ENCODE data around the gene TSPAN18. TPM values are rescaled to one million over a fixed set of nuclear protein-coding genes. Genes with fewer than 3 reads are reported as not detected.

Gene TSPAN18
- total RNA-seq, 4 donors from 2014 or later, result 2.6 to 28.9 (median 4.9) TPM

DNA sequence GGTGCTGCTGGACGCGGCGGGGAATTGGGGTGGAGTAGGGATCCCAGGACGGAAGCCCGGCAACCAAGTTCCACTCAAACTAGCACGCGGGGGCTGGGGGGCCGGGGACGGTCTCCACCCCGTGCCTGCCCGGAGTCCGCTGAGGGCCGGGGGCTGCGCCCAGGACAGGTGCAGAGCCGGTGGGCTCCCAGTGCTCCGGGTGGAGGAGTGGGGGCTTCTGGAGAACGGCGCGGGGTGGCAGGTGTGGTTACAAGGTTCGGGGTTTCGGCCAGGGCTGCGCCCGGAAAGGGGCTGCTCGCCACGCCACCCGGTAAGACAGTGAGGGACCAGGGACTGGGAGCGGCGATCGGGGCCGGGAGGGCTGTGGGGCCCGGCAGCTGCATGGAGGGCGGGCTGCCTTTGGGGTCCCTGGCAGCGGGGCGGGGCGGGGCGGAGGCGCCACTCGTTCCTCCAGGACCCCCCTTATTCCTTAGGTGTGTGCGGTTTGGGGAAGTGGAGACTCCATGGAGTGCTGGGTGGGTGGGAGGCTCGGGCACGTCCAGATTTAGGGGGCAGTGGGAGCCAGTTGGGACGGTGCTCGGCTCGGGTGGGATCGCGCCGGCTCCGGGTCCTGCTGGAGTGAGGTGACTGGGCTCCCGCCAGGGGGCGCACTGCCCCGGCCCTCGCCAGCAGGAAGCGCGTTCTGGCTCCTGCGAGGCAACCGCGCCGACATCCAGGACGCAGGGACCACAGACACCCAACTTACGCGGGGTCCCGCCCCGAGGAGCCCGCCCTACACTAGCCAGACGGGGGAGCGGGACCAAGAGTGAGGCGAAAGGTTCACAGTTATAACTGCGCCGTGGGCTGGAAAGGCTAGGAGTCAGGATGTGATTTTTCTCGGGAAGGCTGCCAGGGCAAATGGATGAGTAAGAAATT is 868 bp downstream of the TSPAN18 start:
- intact Hi-C loops (cut with DNase I; ENCODE audit: low total_unique reads) (loop anchor here (1.0 to 5.0 kb wide), 3 partner anchors 50 to 166 kb away; no protein-coding TSS in a partner anchor), in situ Hi-C loops (cut with MboI; ENCODE audit: low pct_ligation_motif_present in 1 of 4, low pct_unique_long_range_greater_than_20kb in 1 of 4, low sequenced_read_pairs in 3 of 4) (loop anchor here in 2 of 4 donors (5.0 to 25.0 kb wide), 2 partner anchors 160 to 165 kb away; no protein-coding TSS in a partner anchor)
- Histone ChIP-seq H3K36me3 (no peaks in the 10 kb centered on the region), H3K4me3 (peak overlapping the region; percentile 45 to 83 (median 63)), H3K27ac (peak overlapping the region; percentile 60 to 89 (median 79)), H3K9me3 (no peaks in the 10 kb centered on the region), H3K4me1 (peaks cover 5 to 29% (median 13%) of the 10 kb centered on the region in 4 donors), H3K27me3 (peaks cover 53% of the 10 kb centered on the region)
- 1% methylated on average over 43 of the region's 70 CpGs; no CpG with 5 or more reads in 1 of the 2 donors for WGBS, 2 donors (ENCODE audit: low coverage in 1 of 2)
- DNase-seq, result peak; percentile 78
- TF ChIP-seq POLR2AphosphoS5 (IDR thresholded peaks at IDR 0.05) (peak; percentile 19 to 38 (median 24)), EP300 (IDR thresholded peaks at IDR 0.05; ENCODE audit: low read depth) (no peak), POLR2A (IDR thresholded peaks at IDR 0.05) (no peak)
- TF ChIP-seq, protein P1, sequence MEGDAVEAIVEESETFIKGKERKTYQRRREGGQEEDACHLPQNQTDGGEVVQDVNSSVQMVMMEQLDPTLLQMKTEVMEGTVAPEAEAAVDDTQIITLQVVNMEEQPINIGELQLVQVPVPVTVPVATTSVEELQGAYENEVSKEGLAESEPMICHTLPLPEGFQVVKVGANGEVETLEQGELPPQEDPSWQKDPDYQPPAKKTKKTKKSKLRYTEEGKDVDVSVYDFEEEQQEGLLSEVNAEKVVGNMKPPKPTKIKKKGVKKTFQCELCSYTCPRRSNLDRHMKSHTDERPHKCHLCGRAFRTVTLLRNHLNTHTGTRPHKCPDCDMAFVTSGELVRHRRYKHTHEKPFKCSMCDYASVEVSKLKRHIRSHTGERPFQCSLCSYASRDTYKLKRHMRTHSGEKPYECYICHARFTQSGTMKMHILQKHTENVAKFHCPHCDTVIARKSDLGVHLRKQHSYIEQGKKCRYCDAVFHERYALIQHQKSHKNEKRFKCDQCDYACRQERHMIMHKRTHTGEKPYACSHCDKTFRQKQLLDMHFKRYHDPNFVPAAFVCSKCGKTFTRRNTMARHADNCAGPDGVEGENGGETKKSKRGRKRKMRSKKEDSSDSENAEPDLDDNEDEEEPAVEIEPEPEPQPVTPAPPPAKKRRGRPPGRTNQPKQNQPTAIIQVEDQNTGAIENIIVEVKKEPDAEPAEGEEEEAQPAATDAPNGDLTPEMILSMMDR (IDR thresholded peaks at IDR 0.05), result peak; percentile 82 to 97 (median 96)

DNA sequence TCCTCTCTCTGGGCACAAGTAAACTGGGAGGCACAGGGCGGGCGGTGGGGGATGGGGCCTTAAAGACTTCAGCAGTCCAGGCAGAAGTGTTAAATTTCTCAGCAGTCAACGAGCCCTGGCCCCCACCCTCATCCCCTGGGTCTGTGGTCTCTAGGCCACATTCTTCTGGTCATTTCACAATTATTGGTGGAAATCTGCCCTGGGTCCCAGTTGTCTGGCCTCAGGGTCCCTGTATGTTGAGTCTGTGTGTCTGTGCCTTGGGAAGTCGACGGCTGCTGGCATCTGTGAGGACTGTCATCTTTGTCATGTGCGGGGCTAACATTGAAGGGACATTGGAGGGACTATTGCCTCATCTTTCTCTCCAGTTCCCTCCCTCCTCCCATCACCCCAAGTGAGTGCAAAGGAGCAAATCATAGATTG is 1.7 kb downstream of the TSPAN18 start:
- TF ChIP-seq, protein P1 (IDR thresholded peaks at IDR 0.05), result no peak
- TF ChIP-seq POLR2AphosphoS5 (IDR thresholded peaks at IDR 0.05), result no peak
- no peak for TF ChIP-seq POLR2A (IDR thresholded peaks at IDR 0.05)
- TF ChIP-seq EP300 (IDR thresholded peaks at IDR 0.05; ENCODE audit: low read depth), result no peak
- Histone ChIP-seq H3K4me1 (peaks cover 5 to 29% (median 13%) of the 10 kb centered on the region in 4 donors), H3K27me3 (peaks cover 50% of the 10 kb centered on the region), H3K27ac (peak overlapping the region; percentile 60 to 89 (median 79)), H3K36me3 (no peaks in the 10 kb centered on the region), H3K4me3 (peak overlapping the region in 1 of 4 donors; percentile 70), H3K9me3 (no peaks in the 10 kb centered on the region)
- in situ Hi-C loops (cut with MboI; ENCODE audit: low pct_ligation_motif_present in 1 of 4, low pct_unique_long_range_greater_than_20kb in 1 of 4, low sequenced_read_pairs in 3 of 4), result loop anchor here in 2 of 4 donors (5.0 to 25.0 kb wide), 2 partner anchors 159 to 164 kb away; no protein-coding TSS in a partner anchor
- WGBS, 2 donors (ENCODE audit: low coverage in 1 of 2), result 68 to 74% methylated on average over 3 to 6 of the region's 6 CpGs
- DNase-seq, result no peak
- intact Hi-C loops (cut with DNase I; ENCODE audit: low total_unique reads), result loop anchor here (1.0 to 5.0 kb wide), 3 partner anchors 49 to 165 kb away; no protein-coding TSS in a partner anchor

DNA sequence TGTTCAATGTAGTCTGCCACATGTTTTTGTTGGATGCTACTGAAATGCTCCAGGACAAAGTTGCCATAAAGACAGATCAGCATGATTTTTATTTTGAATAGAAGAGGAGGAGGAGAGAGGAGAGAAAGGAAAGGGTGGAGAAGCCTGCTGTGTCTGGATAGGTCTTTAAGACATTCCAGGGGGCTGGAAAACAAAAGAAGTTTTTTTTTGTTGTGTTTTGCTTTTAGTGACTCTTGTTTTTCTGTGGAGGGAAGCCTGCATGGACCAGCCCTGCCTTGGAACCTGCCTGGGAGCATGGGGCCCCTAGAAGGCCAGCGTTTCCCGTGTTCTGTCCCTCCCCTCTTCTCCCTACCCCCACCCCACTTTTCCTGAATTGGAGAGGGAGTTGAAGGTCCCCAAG is 2.3 kb downstream of the TSPAN18 start:
- no peak for DNase-seq
- peaks cover 5 to 29% (median 13%) of the 10 kb centered on the region in 4 donors for H3K4me1 ChIP-seq
- H3K4me3 ChIP-seq, result no peak overlapping the region
- peaks cover 50% of the 10 kb centered on the region for H3K27me3 ChIP-seq
- H3K9me3 ChIP-seq, result no peaks in the 10 kb centered on the region
- intact Hi-C loops (cut with DNase I; ENCODE audit: low total_unique reads), result loop anchor here (5.0 kb wide), 2 partner anchors 48 to 102 kb away; no protein-coding TSS in a partner anchor
- WGBS, 2 donors (ENCODE audit: low coverage in 1 of 2), result 70 to 81% methylated on average over 2 of the region's 2 CpGs
- peak overlapping the region; percentile 60 to 89 (median 79) for H3K27ac ChIP-seq
- H3K36me3 ChIP-seq, result no peaks in the 10 kb centered on the region
- in situ Hi-C loops (cut with MboI; ENCODE audit: low pct_ligation_motif_present in 1 of 4, low pct_unique_long_range_greater_than_20kb in 1 of 4, low sequenced_read_pairs in 3 of 4), result loop anchor here in 2 of 4 donors (5.0 to 25.0 kb wide), 2 partner anchors 158 to 163 kb away; no protein-coding TSS in a partner anchor
- TF ChIP-seq POLR2A (IDR thresholded peaks at IDR 0.05) (no peak), POLR2AphosphoS5 (IDR thresholded peaks at IDR 0.05) (no peak), EP300 (IDR thresholded peaks at IDR 0.05; ENCODE audit: low read depth) (no peak)
- TF ChIP-seq, protein P1 (IDR thresholded peaks at IDR 0.05), result no peak

DNA sequence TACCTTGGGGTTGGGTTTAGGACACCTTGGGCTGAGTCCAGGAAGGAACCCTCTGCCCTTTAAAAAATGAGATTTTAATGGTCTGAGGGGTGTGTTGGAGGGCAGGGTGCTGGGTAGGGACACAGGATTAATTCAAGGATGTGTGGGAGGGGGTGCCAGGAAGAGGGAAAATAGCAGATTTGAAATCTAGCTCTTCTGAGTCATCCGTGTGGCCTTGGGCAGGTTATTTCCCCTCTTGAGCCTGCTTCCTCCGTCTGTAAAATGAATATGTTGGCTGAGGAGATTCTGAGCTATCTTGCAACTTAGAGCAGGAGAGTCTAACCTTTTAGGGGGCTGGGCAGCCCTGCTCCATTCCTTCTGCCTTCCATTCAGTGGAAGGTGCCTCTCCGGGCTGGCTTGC is 3.0 kb downstream of the TSPAN18 start:
- no peak for DNase-seq
- peak overlapping the region; percentile 60 to 89 (median 79) for H3K27ac ChIP-seq
- H3K4me3 ChIP-seq, result no peak overlapping the region
- intact Hi-C loops (cut with DNase I; ENCODE audit: low total_unique reads), result loop anchor here (5.0 kb wide), 2 partner anchors 48 to 102 kb away; no protein-coding TSS in a partner anchor
- peaks cover 5 to 29% (median 13%) of the 10 kb centered on the region in 4 donors for H3K4me1 ChIP-seq
- WGBS, 2 donors (ENCODE audit: low coverage in 1 of 2), result 56 to 66% methylated on average over 2 to 3 of the region's 3 CpGs
- TF ChIP-seq, protein P1 (IDR thresholded peaks at IDR 0.05), result no peak
- TF ChIP-seq POLR2A (IDR thresholded peaks at IDR 0.05) (no peak), POLR2AphosphoS5 (IDR thresholded peaks at IDR 0.05) (no peak), EP300 (IDR thresholded peaks at IDR 0.05; ENCODE audit: low read depth) (no peak)
- H3K36me3 ChIP-seq, result no peaks in the 10 kb centered on the region
- in situ Hi-C loops (cut with MboI; ENCODE audit: low pct_ligation_motif_present in 1 of 4, low pct_unique_long_range_greater_than_20kb in 1 of 4, low sequenced_read_pairs in 3 of 4), result loop anchor here in 2 of 4 donors (5.0 to 25.0 kb wide), 2 partner anchors 158 to 163 kb away; no protein-coding TSS in a partner anchor
- H3K9me3 ChIP-seq, result no peaks in the 10 kb centered on the region
- H3K27me3 ChIP-seq, result peaks cover 49% of the 10 kb centered on the region

Measured in transverse colon (tissue), 4 donors.